Activated CD4-positive, alpha-beta memory T cell treated with anti-CD3 and anti-CD28 coated beads for 36 hours (primary cell): Measurements from ENCODE around the gene CPB2. TPM values are rescaled to one million over a fixed set of nuclear protein-coding genes. Genes with fewer than 3 reads are reported as not detected.

ENCODE experiments used
- CTCF ChIA-PET: fragments of 350-600 bp; sonication (Branson Sonifier 250); formaldehyde crosslinking; loops from one replicate; lab custom pipeline; 2021; ENCODE audit warnings: antibody characterized with exemption, inconsistent platforms; lab: Charles Lee
- POLR2A ChIA-PET: fragments of 350-600 bp; sonication (Branson Sonifier 250); formaldehyde crosslinking; loops from one replicate; lab custom pipeline; 2021; ENCODE audit warnings: antibody characterized with exemption; lab: Charles Lee
- DNase-seq: peaks from one replicate; pipeline ENCODE4 v3.0.0-alpha.2; 2020
- H3K27ac Mint-ChIP-seq: one replicate; pipeline ENCODE4 v1.8.0; 2021; ENCODE audit warnings: mixed read lengths
- H3K27me3 Mint-ChIP-seq: one replicate; pipeline ENCODE4 v1.8.0; 2021; ENCODE audit warnings: mixed read lengths
- H3K36me3 Mint-ChIP-seq: one replicate; pipeline ENCODE4 v1.8.0; 2021; ENCODE audit warnings: mixed read lengths
- H3K4me1 Mint-ChIP-seq: one replicate; pipeline ENCODE4 v1.8.0; 2021; ENCODE audit warnings: low read depth, mixed read lengths
- H3K4me3 Mint-ChIP-seq: one replicate; pipeline ENCODE4 v1.8.0; 2021; ENCODE audit warnings: mild to moderate bottlenecking, mixed read lengths
- H3K9me3 Mint-ChIP-seq: one replicate; pipeline ENCODE4 v1.8.0; 2021; ENCODE audit warnings: mixed read lengths
- intact Hi-C: fragments of 100-400 bp; cut with micrococcal nuclease; formaldehyde crosslinking; loops from one replicate; pipeline ENCODE4 v1.15.1; 2023
- total RNA-seq, 2 experiments: library from RNA; stranded (reverse); gene quantifications; one replicate each; pipeline ENCODE4 v1.2.3, GENCODE V29; 2021

Gene CPB2
- total RNA-seq, 2 experiments from 2014 or later: not detected

DNA sequence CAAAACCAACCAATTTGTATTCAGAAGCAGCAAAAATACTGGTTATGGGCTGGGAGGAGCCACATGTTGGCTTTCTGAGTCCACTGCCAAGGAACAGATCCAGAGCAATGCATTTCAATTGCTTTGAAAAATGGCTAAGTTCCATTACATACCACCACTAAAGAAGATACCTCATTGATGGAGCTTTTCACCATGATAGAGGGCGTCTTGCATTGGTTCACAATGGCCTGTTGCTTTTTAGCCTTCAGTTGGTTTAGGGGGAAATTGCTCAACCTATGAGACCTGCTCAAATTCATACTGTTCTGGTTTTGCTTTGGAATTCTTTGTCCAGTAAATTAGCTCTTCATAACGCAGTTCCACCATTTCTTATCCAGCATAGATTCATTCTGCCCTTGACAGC, 21.2 kb upstream of the CPB2 start:
- POLR2A ChIA-PET: interaction anchor here (1.3 kb wide), 1 partner anchor 14 kb away, joined by 3 read pairs; no protein-coding TSS in a partner anchor
- DNase-seq: no peak
- intact Hi-C loops: loop anchor here (1.0 to 5.0 kb wide), 6 partner anchors 9 to 504 kb away; partner anchors contain the start of gene ZC3H13
- Mint-ChIP-seq H3K36me3 (peaks cover 50% of the 10 kb centered on the region), H3K4me1 (peaks cover 39% of the 10 kb centered on the region), H3K4me3 (no peak overlapping the region), H3K27ac (peak overlapping the region; percentile 56), H3K9me3 (no peaks in the 10 kb centered on the region), H3K27me3 (no peaks in the 10 kb centered on the region)
- CTCF ChIA-PET: interaction anchor here (0.5 to 2.8 kb wide), 32 partner anchors 10 to 503 kb away, joined by 3 to 22 read pairs (median 4); partner anchors contain the start of gene ZC3H13

DNA sequence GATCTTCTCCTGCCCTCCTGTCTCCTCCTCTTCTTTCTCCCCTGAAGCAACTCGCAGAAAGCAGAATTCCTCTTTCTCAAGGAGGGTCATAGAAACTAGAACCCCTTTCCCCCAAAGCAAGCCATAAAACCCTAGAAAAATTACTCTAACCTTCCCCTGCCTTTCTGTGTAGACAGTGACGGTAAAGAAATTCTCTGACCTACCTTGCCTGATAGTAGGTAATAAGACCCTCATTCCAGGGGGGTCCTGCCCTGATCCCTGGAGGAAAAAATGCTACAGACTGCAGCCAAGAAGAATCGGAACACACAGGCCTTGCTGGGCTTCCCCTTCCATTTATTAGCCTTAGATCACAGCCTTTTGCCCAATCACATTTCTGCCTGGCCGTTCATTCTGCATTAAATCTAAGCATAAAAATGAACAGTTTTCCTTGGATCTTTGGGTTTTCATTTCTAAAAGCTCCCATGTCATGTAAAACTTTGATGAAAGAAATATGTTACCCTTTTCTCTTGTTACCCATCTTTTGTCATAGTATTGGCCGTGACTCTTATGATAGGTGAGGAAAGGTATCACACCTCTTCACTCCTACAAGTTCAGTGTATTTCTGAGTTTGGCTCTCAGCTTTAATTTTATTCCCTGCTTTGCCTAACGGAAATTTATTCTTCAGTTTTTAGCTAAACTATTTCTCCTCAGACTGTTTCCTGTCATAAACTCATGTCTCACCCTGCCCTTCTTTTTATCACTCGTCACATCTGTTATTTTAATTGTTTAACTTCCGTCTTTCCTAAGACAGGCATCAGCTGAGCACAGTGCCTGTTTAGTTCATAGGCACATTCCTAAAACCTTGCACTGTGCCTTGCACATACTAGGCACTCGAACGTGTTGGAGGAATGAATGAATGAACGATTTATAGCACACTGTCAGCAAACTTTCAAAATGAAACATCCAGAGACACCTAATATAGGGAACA, 20.4 kb upstream of the CPB2 start:
- CTCF ChIA-PET: interaction anchor here (0.6 to 2.8 kb wide), 20 partner anchors 11 to 317 kb away, joined by 3 to 22 read pairs (median 5); partner anchors contain the start of gene ZC3H13
- no peaks in the 10 kb centered on the region for H3K9me3 Mint-ChIP-seq
- H3K27me3 Mint-ChIP-seq: no peaks in the 10 kb centered on the region
- DNase-seq: no peak
- peaks cover 39% of the 10 kb centered on the region for H3K4me1 Mint-ChIP-seq
- POLR2A ChIA-PET: no interaction called here
- H3K36me3 Mint-ChIP-seq: peaks cover 42% of the 10 kb centered on the region
- intact Hi-C loops: loop anchor here (5.0 kb wide), 2 partner anchors 318 to 503 kb away; no protein-coding TSS in a partner anchor
- peak overlapping the region; percentile 56 for H3K27ac Mint-ChIP-seq
- no peak overlapping the region for H3K4me3 Mint-ChIP-seq

DNA sequence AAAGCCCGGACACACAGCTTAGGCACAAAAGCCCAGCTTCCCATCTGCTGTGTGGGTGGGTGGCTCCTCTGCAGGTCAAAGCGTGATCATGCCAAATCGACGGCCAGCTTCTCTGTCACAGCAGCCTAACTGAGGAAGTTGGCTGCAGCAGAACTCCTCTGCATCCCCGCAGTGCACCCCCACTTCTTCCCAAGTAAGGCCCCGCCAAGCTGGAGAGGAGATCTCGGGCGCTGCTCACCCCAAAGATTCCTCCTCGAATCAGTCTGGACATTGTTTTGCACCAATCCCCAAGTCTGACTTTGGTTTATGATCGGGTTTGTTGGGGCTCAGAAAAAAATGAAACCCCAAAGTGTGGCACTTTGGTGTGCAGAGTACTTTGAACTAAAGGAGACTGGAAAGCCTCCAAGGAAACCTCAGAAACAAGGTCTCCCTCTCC, 19.7 kb upstream of the CPB2 start:
- no peak overlapping the region for H3K4me3 Mint-ChIP-seq
- peaks cover 35% of the 10 kb centered on the region for H3K36me3 Mint-ChIP-seq
- DNase-seq: peak; percentile 39
- POLR2A ChIA-PET: interaction anchor here (0.6 kb wide), 1 partner anchor 263 kb away, joined by 3 read pairs; no protein-coding TSS in a partner anchor
- intact Hi-C loops: no loop called here
- CTCF ChIA-PET: interaction anchor here (0.9 to 2.8 kb wide), 3 partner anchors 36 to 502 kb away, joined by 4 to 22 read pairs (median 9); no protein-coding TSS in a partner anchor
- no peaks in the 10 kb centered on the region for H3K27me3 Mint-ChIP-seq
- peak overlapping the region; percentile 56 for H3K27ac Mint-ChIP-seq
- H3K9me3 Mint-ChIP-seq: no peaks in the 10 kb centered on the region
- peaks cover 39% of the 10 kb centered on the region for H3K4me1 Mint-ChIP-seq

DNA sequence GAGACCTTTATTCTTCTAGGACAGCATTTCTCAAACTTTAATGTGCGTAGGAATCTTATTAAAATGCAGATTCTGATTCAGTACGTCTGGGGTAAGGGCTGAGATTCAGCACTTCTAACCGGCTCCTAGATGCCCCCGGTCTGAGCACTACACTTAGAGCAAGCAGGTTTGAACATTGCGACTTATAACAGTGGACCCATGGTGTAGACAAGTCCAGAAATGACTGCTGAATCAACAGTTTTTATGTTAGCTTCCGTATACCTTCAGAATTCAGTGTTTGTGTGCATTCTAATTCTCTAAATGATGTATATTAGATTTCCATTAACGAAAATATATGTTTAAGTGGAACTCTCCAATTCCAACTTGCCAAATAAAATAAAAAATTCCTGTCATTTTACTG, 17.5 kb upstream of the CPB2 start:
- H3K9me3 Mint-ChIP-seq: no peaks in the 10 kb centered on the region
- DNase-seq: no peak
- peaks cover 36% of the 10 kb centered on the region for H3K4me1 Mint-ChIP-seq
- ChIA-PET POLR2A (no interaction called here), CTCF (no interaction called here)
- H3K27ac Mint-ChIP-seq: no peak overlapping the region
- intact Hi-C loops: no loop called here
- H3K27me3 Mint-ChIP-seq: no peaks in the 10 kb centered on the region
- H3K4me3 Mint-ChIP-seq: no peak overlapping the region
- peaks cover 21% of the 10 kb centered on the region for H3K36me3 Mint-ChIP-seq

DNA sequence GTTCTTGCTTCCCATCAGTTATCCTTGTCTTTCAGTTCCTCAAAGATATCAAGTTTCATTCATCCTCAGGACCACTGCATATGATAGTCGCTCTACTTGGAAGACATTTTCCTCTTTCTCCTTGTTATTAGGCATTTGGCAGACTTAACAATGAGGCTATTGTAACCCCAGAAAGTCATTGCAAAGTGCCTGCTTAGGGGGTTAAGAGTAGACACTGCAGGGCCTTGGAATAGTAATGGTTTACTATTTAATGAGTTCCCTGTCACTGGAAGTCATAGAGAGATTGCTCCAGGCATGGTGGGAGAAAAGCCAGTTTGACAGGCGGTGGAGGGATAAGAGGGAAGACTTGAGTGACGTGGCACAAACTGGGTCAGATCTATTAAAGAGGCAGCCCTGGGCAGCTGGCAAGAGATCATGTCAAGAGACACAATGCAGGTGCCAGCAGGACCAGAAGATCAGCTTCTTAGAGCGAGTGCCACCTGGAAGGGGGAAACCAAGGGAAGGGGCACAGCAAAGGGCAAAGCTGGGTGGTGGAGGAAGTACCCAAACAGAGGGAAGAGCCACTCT, 16.8 kb upstream of the CPB2 start:
- ChIA-PET POLR2A (no interaction called here), CTCF (no interaction called here)
- H3K4me3 Mint-ChIP-seq: no peak overlapping the region
- peaks cover 33% of the 10 kb centered on the region for H3K4me1 Mint-ChIP-seq
- H3K36me3 Mint-ChIP-seq: peaks cover 17% of the 10 kb centered on the region
- H3K9me3 Mint-ChIP-seq: no peaks in the 10 kb centered on the region
- H3K27ac Mint-ChIP-seq: no peak overlapping the region
- DNase-seq: no peak
- intact Hi-C loops: no loop called here
- H3K27me3 Mint-ChIP-seq: no peaks in the 10 kb centered on the region

DNA sequence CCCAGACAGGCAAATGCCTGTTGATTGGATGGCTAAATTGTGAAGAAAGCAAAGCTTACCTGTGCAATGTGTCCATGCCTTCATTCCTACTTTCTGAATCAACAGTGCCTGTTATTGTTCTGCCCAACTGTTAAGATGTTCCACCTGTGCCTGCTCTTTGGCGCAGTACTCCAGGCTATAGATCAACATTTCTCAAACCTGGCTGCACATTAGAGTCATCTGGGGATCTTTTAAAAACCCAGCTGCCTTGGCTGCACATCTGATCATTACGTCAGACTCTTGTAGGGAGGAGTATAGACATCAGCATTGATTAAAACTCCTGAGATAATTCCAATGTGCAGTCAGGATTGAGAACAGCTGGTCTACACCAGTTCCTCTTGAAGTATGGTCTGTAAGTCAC, 16.2 kb upstream of the CPB2 start:
- CTCF ChIA-PET: interaction anchor here (0.6 kb wide), 1 partner anchor 588 kb away, joined by 3 read pairs; no protein-coding TSS in a partner anchor
- peaks cover 10% of the 10 kb centered on the region for H3K36me3 Mint-ChIP-seq
- intact Hi-C loops: no loop called here
- no peaks in the 10 kb centered on the region for H3K9me3 Mint-ChIP-seq
- no peak for DNase-seq
- POLR2A ChIA-PET: interaction anchor here (0.6 kb wide), 1 partner anchor 30 kb away, joined by 3 read pairs; no protein-coding TSS in a partner anchor
- H3K4me3 Mint-ChIP-seq: no peak overlapping the region
- peaks cover 26% of the 10 kb centered on the region for H3K4me1 Mint-ChIP-seq
- no peak overlapping the region for H3K27ac Mint-ChIP-seq
- H3K27me3 Mint-ChIP-seq: no peaks in the 10 kb centered on the region

DNA sequence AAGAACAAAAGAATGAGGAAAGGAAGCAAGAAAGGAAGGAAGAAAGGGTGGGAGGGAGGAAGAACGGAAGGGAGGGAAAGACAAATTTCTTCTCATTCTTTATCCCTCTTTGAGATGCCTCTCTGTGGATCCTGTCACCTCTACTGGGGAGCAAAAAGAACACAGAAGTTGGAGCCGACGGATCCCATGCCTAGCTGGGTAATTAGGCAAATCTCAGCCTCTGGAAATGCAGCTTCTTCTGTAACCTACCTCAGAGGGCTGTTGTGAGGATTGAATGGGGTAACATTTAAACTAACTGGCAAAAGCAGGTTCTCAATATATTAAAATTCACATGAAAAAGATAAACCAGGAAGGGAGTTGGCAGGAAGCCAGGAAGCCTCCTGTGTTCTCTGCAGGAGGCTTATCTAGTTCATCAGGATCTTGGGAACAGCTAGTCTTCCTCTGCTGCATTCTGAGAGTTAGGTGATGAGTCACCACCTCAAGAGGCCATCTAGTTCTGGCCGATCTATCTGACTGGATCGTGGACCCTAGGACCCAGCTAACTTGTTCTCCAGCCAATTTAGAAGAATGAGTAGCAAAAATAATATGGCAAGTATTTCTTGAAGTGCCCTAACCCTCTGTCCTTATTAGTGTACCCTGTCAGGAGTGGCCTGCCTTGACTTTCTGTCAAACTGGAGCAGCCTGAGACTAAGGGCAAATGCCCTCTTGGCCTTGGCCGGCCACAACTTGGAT, 15.2 kb upstream of the CPB2 start:
- DNase-seq: no peak
- peaks cover 2% of the 10 kb centered on the region for H3K36me3 Mint-ChIP-seq
- no peak overlapping the region for H3K27ac Mint-ChIP-seq
- H3K9me3 Mint-ChIP-seq: no peaks in the 10 kb centered on the region
- H3K27me3 Mint-ChIP-seq: no peaks in the 10 kb centered on the region
- ChIA-PET POLR2A (no interaction called here), CTCF (interaction anchor here (0.6 to 0.8 kb wide), 2 partner anchors 9 to 37 kb away, joined by 4 read pairs; no protein-coding TSS in a partner anchor)
- no peak overlapping the region for H3K4me3 Mint-ChIP-seq
- intact Hi-C loops: no loop called here
- peaks cover 16% of the 10 kb centered on the region for H3K4me1 Mint-ChIP-seq

DNA sequence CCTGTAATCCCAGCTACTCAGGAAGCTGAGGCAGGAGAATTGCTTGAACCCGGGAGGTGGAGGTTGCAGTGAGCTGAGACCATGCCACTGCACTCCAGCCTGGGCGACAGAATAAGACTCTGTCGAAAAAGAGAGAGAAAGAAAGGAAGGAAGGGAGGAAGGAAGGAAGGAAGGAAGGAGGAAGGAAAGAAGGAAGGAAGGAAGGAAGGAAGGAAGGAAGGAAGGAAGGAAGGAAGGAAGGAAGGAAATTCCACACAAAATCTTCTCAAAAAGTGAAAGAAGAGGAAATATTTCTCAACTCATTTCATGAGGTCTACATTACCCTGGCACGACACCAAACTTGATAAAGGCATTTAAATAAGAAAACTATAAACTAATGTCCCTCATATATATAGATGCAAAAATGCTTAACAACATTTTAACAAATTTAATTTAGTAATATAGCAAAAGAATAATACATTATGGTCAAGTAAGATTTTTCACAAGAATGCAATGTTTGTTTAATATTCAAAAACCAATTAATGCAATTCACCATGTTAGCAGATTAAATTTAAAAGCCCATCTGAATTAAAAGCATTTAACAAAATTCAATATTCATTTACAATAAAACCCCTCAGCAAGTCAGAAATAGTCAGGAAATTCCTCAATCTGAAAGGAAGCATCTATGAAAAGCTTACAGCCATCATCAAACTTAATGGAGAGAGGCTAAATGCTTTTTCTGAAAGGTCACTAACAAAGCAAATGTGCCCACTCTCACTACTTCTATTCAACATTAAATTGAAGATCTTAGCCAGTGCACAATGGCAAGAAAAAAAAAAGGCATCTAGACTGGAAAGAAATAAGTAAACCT, 12.0 kb upstream of the CPB2 start:
- no peak for DNase-seq
- Mint-ChIP-seq H3K27me3 (peaks cover 7% of the 10 kb centered on the region), H3K27ac (no peak overlapping the region), H3K4me1 (peaks cover 1% of the 10 kb centered on the region), H3K36me3 (no peaks in the 10 kb centered on the region), H3K4me3 (no peak overlapping the region), H3K9me3 (no peaks in the 10 kb centered on the region)
- POLR2A ChIA-PET: no interaction called here
- CTCF ChIA-PET: no interaction called here
- intact Hi-C loops: no loop called here

DNA sequence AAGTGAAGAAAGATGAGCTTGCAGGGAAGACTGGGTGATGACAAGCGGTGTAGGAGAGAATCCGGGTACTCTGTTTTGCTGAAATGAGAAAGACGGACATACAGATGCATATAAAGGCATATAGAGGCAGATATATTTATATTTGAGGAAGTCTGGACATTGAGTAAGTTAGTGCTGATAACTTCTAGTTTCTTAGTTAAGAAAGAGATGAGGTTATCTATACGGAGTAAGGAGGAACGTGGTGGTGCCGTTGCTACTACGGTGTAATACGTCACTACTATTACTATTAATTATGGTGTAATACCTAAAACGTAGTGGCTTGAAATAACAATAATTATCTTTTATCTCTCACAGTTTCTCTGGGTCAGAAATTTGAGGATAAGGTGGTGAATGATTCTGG, 9.8 kb upstream of the CPB2 start:
- ChIA-PET CTCF (no interaction called here), POLR2A (no interaction called here)
- no peaks in the 10 kb centered on the region for H3K36me3 Mint-ChIP-seq
- no peak overlapping the region for H3K27ac Mint-ChIP-seq
- H3K27me3 Mint-ChIP-seq: peaks cover 14% of the 10 kb centered on the region
- no peak overlapping the region for H3K4me3 Mint-ChIP-seq
- DNase-seq: no peak
- H3K4me1 Mint-ChIP-seq: no peaks in the 10 kb centered on the region
- no peaks in the 10 kb centered on the region for H3K9me3 Mint-ChIP-seq
- intact Hi-C loops: no loop called here

DNA sequence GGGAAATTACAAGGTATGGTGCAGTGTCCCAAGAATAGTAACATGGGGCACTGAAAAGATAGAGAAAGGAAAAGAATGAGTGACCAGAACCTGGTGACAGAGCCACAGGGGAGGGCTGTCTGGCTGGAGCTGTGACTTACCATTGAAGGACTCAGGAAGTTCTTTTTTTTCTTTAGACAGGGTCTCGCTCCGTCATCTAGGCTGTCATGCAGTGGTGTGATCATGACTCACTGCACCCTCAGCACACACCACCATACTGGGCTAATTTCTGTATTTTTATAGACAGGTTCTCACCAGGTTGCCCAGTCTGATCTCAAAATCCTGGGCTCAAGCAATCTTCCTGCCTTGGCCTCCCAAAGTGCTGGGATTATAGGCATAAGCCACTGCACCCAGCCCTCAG, 8.8 kb upstream of the CPB2 start:
- DNase-seq: no peak
- Mint-ChIP-seq H3K27ac (no peak overlapping the region), H3K36me3 (no peaks in the 10 kb centered on the region), H3K9me3 (no peaks in the 10 kb centered on the region), H3K4me1 (no peaks in the 10 kb centered on the region), H3K27me3 (peaks cover 14% of the 10 kb centered on the region), H3K4me3 (no peak overlapping the region)
- POLR2A ChIA-PET: no interaction called here
- CTCF ChIA-PET: no interaction called here
- intact Hi-C loops: no loop called here

DNA sequence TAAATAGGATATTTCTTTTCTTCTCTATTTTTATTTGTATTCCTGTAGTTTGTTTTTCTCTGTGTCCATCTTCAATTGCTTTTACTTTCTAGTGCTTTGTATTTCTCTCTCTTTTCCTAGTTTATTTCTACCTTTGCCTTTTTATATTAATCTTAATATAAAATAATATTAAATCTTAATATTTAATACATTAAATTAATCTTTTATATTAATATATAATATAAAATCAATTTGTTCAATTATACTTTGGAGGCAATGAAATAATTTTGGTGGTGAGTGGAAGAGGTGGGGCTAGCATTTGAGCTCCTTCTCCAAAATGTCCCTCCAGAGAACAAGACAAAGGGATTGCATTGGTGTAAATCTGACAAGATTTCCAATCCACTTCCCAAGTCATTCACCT, 6.3 kb upstream of the CPB2 start:
- intact Hi-C loops: no loop called here
- Mint-ChIP-seq H3K36me3 (no peaks in the 10 kb centered on the region), H3K4me1 (peaks cover 6% of the 10 kb centered on the region), H3K27ac (no peak overlapping the region), H3K9me3 (no peaks in the 10 kb centered on the region), H3K4me3 (no peak overlapping the region), H3K27me3 (peaks cover 15% of the 10 kb centered on the region)
- ChIA-PET POLR2A (no interaction called here), CTCF (no interaction called here)
- DNase-seq: no peak
